ENCODE data around the gene BBS2.

Gene BBS2

DNA sequence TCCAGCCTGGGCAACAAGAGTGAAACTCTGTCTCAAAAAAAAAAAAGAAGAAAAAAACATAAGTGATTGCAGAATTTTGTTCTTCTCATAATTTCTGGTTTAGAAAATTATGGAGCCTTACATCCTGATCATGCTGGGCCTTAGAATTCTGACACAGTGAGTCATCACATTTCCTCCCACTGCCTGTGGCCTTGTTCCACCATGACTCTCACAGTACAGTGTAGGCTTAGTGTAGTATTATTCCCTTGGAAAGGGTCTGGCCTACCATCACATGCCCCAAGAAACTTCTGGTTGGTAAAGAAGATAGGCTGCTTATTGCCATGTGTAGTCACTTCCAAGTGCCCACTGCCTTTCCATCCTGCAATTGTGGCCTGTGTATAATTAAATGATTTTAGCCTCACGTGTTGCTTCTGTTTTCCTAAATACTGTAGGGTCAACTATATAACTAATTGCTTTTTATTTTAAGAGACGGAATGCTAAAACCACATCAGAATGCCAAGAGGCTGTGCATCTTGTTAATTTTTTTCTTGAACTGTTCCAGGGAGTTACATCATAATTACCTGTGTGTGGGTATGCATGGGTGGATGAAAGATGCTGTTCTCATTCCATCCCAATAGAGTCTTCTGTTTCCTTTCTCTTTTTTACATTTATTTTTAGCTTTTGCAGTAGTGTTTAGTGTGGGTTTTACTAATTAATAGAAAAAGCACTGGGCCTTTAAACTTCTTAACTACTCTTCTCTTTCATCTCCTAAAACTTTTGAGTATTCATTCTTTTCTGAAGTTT, 42.5 kb downstream of the BBS2 start:
- no peak for DNase-seq (ENCODE audit: low read depth)

DNA sequence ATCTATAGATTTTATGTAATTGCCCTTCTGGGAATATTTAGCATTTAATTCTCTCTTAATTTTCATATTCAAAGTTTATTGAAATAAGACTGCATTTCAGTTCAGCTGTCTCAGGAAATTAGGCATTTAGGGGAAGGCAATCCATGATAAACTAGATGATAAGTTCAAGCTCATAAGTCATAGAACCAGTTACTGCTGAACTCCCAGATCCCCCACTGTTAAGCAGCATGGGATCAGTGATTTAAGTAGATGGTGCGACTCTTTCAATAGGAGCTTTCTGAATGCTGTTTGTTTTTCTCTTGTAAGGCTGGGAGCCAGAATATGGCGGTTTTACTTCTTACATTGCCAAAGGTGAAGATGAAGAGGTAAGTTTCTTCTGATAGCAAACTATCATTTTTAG, 44.6 kb downstream of the BBS2 start:
- no peak for DNase-seq (ENCODE audit: low read depth)

DNA sequence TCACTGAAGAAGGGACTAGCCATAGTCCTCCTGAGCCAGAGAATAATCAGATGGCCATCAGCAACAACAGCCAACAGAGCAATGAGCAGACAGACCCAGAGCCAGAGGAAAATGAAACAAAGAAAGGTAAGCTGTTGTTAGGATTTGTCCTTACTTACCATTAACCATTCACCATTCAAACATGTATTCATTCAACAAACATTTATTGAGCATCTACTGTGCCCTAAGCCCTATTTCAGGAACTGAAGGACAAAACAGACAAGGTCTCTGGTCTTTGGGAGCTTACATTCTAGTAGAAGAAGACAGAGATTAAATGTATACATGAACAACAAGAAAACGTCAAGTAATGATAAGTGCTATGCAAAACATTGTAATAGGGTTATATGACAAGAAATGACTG, 49.2 kb downstream of the BBS2 start:
- no peak for DNase-seq (ENCODE audit: low read depth)

DNA sequence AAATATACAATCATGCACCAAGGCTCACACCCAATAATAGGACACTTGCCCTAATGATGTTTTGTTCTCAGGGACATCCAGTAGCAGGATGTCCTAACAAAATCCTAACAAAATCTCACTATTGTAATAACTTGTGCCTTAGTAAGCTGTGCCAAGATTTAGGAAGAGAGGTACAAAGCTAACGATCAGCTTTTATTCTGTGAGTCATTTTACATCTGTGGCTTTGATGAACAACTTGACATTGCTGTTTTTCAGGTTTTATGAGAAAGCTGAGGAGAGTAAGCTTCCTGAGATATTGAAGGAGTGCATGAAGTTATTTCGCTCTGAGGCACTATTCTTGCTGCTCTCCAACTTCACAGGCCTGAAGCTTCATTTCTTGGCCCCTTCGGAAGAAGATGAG, 49.6 kb downstream of the BBS2 start:
- DNase-seq (ENCODE audit: low read depth): no peak

DNA sequence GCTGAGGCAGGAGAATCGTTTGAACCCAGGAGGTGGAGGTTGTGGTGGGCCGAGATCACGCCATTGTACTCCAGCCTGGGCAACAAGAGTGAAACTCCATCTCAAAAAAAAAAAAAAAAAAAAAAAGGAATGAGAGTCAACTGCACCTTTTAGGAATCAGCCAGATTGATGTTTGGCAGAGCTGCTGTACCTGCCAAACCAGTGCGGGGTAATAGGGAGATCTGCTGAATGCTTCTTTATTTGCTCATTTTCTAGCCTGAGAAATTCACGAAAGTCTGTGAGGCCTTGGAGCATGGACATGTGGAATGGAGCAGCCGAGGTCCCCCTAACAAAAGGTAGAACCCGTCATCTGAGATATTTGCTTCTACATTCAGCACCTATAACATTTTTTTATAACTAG, 50.1 kb downstream of the BBS2 start:
- no peak for DNase-seq (ENCODE audit: low read depth)

DNA sequence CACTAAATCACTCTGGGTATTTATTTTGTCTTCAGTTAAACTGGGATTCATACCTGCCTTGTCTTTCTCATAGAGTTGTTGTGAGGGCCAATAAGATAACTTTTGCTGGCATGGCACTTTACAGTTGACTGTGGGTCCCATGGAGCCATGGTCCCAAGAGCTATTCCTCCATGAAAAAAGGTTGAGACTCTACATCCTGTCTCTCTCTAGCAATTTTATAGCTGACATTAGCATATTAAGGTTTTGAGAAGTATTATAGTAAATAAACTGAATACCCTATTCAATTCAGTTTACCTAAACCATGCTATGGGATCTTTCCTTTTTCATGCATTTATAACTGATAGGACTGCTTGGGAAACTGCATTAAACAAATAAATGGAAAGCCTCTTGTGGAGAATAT, 51.0 kb downstream of the BBS2 start:
- DNase-seq (ENCODE audit: low read depth): no peak

DNA sequence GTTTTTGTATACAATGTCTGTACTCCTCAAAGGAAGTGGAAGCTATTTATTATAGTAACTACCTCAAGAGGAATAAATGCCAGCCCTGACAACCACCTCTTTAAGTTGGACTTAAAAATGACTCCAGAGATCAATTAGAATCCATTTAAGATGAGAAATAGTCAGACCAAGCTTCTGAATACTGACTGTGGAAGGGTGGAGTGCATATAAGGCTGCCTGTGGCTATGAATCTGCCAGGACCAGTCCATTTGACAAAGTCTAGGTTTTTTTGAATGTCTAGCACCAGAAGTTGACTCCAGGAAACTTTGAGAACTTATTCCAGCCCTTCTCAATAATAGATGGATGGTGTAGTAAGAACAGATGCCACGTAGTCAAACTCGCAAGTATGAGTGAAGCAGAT, 53.5 kb downstream of the BBS2 start:
- DNase-seq (ENCODE audit: low read depth): no peak

DNA sequence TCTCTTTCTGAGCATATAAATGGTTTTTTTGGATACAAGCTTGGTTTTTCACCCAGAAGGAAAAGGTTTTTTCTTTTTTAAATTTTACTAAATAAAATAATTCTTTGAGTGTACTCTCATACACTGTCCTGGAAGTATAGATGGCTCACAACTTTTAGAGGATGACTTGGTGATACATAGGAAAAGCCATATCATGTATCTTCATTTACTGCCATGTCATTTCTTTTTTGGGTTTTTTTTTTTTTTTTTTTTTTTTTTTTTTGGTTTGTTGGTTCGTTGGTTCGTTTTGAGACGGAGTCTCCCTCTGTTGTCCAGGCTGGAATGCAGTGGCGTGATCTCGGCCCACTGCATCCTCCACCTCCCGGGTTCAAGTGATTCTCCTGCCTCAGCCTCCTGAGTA, 56.7 kb downstream of the BBS2 start:
- no peak for DNase-seq (ENCODE audit: low read depth)

DNA sequence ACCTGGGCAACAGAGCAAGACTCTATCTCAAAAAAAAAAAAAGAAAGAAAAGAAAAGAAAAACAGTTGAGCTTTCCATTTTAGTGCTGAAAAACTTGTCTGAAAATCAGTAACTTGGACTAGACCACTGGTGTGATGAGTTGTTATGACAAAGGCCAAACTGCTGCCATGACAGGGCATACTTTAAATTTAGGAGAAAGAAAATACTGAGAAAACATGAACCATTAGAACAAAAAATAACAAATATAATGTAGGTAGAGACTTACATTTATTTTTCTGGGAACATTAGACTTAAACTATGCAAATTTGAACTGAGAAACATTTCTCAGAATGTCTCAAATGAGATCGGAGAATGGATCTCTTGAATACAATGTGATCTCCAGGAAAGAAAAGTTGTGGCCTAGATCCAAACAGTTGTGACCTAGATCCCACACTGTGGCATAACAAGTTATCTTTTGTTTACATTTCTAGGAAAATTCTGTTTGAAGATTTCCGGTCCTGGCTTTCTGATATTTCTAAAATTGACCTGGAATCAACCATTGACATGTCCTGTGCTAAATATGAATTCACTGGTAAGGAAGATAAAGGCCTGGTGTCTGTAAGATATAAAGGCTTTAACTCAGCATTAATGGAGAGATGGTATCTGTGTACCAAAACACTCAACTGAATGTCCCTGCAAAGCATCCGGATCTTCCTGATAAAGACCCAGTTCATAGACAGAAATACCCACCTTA, 57.6 kb downstream of the BBS2 start:
- DNase-seq (ENCODE audit: low read depth): no peak

DNA sequence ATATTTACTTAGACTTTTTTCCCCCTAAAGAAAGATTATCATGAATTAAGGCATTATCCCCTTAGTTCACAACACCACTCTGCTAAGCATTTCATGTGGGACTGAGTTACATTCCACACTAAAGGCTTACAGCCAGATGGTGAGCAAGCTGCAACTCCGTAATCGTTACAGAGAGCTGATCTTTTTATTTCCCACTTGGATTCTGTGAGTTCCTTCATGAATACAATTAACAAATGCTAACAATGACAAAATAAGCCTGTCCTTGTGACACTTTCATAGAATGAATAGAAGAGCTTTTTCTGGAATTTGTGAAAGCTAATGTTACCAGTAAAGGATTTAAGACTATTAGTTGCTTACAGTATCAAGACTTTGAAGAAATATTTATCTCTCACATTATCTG, 59.7 kb downstream of the BBS2 start:
- no peak for DNase-seq (ENCODE audit: low read depth)

DNA sequence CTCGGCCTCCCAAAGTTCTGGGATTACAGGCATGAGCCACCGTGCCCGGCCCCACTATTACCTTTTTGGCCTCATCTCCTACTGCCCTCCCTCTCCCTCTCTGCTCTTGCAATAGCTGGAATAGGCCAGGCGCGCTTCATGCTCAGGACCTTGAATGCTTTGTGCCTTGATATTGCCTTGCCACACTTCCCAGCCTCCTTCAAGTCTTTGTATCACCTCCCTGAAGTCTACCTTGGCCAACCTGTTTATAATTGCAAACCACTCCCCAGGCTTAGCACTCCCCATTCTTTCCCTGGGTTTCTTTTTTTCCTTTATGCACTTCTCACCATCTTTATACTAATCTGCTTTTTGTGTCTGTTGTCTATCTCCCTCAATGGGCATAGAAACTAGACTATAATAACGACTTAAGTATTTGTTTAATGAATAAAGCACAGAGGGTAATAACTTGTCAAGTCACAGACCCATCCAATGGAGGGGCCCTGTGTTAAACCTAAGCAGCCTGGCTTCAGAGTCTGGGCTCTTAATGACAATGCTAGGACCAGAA, 61.8 kb downstream of the BBS2 start:
- no peak for DNase-seq (ENCODE audit: low read depth)

DNA sequence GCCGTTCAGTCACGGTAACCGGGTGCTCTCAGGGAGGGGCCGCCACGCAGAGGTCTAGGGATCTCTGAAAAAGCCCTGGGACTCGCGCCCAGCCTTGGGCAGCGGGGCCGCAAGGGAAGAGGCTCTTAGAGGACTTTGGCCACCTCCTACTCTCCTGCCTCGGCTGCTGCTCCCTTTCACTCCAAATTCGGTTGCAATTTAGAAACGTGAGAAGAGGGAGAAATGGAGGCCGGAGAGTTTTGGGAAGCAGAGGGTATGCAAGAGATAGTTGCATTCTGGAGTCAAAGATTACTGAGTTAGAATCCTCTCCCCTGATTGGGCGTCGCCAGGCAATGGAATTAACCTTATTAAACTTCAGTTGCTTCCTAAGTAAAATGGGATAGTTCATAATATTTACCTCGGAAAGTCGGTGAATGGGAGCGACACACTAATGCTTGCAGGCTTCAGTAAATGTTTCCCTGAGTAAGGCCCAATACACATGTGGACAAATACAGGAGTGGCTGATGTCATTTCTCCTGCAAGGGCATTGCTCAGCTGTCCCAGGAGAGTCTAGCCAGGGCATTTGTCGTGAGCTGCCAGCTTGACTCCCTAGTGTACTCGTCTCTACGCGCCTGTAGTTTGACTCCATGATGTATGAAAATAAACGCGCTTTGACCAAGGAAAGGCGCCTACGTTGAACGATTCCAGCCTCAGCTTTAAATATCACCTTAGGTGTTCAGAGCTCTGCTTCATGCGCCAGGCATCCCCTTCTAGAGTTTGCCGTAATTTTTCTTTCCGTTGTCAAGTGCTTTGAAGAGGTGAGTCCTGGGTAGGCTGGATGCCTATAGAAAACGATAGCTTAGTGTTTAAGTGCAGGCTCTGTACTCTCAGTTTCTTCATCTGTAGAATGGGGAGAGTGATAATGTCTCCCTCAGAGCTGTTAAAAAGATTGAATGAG, 67.8 kb downstream of the BBS2 start:
- no peak for DNase-seq (ENCODE audit: low read depth)

DNA sequence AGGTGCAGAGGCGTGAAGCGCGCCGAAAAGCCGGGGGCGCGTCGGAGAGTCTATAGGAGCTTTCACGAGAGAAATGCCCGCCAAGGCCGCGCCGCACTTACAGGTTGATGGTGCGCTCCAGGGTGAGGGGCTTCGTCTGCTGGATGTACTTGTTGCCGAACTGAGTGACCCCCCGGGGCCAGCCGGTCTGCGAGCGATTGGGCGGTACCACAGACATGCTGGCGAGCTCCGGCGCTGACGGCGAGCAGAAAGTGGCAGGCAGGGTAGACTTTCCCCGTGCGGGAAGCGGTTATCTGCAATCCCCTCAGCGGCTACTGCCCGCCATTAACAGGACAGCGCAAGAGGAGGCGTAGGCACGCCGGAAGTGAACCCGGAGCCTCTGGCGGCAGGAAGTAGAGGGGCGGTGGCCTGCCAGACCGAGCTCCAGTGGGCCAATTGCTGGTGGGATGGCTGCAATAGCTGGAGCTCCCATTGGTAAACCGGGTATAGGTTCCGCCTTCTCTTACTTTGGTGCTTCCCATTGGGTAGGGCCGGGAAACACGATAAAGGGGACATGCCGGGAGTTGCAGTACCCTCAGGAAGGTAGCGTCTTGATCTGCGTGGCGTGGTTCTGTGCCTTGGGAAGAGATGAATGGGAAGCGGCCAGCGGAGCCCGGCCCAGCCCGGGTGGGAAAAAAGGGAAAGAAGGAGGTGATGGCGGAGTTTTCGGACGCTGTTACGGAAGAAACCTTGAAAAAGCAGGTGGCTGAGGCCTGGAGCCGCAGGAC, 68.7 kb downstream of the BBS2 start, which contains the start of the genes NUDT21 and OGFOD1:
Gene NUDT21 (minus strand): TSS at position 347 of the 767 bp plus-strand sequence. CDS start 130 bp downstream, at position 217.
Gene OGFOD1 (plus strand): TSS at position 569 of the 767 bp plus-strand sequence. CDS start 59 bp downstream, at position 628.
- peak; percentile 79 for DNase-seq (ENCODE audit: low read depth)

DNA sequence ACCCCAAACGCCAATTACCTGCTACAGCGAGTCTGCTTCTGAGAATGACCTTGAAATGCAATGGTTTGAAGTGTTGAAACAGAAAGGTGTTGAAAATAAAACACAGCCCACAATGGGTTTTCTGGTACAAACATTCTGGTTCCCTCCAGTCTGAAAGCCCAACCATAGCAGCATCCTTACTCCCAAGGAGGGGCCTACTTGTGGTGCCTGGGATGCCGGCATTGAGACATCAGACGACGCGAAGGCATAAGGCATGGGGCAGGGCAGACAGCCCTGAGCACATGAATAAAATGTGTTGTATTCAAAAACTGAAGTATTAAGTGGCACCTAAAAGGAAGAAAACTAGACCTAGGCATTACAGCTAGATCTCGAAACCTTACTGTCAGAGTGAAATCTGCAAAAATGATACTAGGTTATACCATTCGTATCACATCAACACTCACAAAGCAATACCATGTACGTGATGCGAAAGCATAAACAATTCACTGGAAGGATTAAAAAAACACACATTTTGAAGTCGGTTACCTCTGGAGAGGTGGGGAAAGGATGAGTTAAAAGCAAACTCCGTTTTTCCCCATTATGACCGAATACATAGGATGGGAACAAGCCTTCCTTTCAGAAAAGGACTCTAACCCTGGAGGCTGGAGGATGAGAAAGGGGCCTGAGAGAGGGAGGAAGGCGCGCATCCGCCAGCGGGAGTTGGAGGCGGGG, 69.4 kb downstream of the BBS2 start:
- peak; percentile 24 for DNase-seq (ENCODE audit: low read depth)

DNA sequence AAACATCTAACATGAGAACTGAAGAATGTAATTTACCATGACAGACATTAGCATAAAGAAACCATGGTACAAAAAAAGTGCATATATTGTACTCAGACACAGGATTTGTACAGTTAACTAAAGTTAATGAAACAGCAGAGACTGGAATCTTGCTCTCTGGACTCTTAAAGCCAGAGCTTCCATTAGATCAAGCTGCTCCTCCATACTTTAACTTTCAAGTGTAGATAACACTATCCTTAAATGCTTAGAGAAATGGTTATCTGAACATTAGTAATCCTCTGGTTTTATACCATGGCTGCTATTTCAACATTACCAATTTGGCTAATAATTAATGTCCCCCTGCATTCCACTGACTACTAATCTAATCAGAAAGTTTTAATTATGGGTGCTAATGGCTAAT, 71.8 kb downstream of the BBS2 start:
- no peak for DNase-seq (ENCODE audit: low read depth)

DNA sequence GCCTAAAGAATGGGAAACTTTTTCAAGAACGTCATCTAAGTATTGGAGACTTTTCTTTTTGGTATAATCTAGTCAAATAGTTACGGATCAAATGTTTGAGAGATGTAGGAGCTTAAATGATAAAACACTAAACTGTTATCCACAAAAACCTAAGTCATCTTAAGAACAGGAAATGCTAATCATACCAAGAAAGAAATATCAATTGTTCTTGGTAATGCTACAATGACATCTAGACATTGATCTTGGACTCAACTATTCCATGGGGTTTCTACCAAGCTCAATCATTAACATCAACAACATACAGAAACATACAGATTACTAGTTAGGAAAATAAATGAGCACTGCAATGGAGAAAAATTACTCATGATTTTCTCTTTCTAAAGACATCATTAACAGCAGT, 72.5 kb downstream of the BBS2 start:
- no peak for DNase-seq (ENCODE audit: low read depth)

DNA sequence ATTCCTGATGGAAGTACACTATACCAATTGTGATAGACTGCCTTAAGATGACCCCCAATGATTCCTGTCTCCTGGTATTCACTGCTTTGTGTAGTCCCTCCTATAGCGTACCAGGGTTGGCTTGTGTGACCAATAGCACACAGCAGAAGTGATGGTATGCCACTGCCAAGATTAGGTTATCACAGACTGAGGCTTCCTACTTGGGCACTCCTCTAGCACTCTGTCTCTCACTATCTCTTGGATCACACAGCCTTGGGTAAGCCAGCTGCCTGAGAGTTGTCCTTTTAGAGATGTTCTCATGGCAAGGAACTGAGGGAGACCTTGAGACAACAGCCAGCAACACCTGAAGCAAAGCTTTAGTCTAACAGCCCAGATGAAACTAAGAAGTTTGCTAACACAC, 81.8 kb downstream of the BBS2 start:
- DNase-seq (ENCODE audit: low read depth): no peak

DNA sequence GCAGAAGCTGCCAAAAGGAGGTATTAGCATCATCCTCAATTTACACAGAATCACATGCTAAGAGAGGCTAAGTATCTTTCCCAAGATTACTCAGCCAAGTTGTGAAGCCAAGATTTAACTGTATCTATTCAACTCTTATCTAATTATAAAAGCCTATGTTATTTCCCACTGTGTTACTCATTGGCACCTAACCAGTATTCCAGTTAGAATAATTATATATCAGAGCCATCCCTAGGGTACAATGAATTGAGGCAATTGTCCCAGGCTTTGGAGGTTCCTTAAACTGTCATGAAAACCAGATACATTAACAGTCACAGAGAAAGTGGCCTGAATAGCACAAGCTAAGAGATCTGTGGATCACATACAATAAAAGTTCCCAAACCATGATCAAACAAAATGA, 83.6 kb downstream of the BBS2 start:
- no peak for DNase-seq (ENCODE audit: low read depth)
